RWPE1 (cell line): ENCODE measurements around the gene PPIL3.
"Not testable (repeated sequence)": the region's sequence is repeated elsewhere in the genome, so short reads cannot be mapped to it uniquely, and the experiment has no call there.

Experiments used
- CTCF ChIA-PET: fragments of 350-600 bp; sonication (Branson Sonifier 250); formaldehyde crosslinking; extraction: SDS; loops from one replicate; lab custom pipeline; 2021; lab: Yijun Ruan, JAX
- POLR2A ChIA-PET: fragments of 400-600 bp; formaldehyde crosslinking; extraction: SDS; loops from one replicate; lab custom pipeline; 2020; ENCODE audit warnings: antibody characterized with exemption; ENCODE audit not compliant: low non-redundant PET; lab: Yijun Ruan, JAX
- DNase-seq: peaks from one replicate; pipeline ENCODE4 v3.0.0; 2012; ENCODE audit warnings: low spot score
- H3K27ac ChIP-seq: fragments of 450-650 bp; 2 replicates; pipeline ENCODE4 v1.5.1; 2017
- CTCF ChIP-seq: fragments of 450-650 bp; conservative IDR thresholded peaks from 2 replicates; pipeline ENCODE4 v1.5.1; 2017; ENCODE audit warnings: low read depth, mild to moderate bottlenecking

The PPIL3 gene

GRCh38 chr2:200909958-200910357, 21.1 kb upstream of the PPIL3 start:
- no peak for TF ChIP-seq CTCF
- DNase-seq, result no peak
- CTCF ChIA-PET, result interaction anchor here (0.6 kb wide), 1 partner anchor 1077 kb away, joined by 8 read pairs; no protein-coding TSS in a partner anchor
- H3K27ac ChIP-seq, result no peak overlapping the region
- POLR2A ChIA-PET, result no interaction called here

GRCh38 chr2:200905618-200906296, 16.9 kb upstream of the PPIL3 start:
- ChIA-PET POLR2A (no interaction called here), CTCF (interaction anchor here (0.6 to 1.3 kb wide), 16 partner anchors 9 to 1579 kb away, joined by 3 to 7 read pairs (median 4); partner anchors contain the start of gene CASP10)
- DNase-seq, result peak; percentile 50
- peak overlapping the region; percentile 26 for H3K27ac ChIP-seq
- peak; percentile 75 for TF ChIP-seq CTCF

GRCh38 chr2:200901459-200902072, 12.7 kb upstream of the PPIL3 start:
- DNase-seq, result peak; percentile 92
- ChIA-PET POLR2A (no interaction called here), CTCF (interaction anchor here (0.5 to 1.2 kb wide), 11 partner anchors 9 to 331 kb away, joined by 3 to 6 read pairs (median 3); no protein-coding TSS in a partner anchor)
- H3K27ac ChIP-seq, result no peak overlapping the region
- peak; percentile 86 for TF ChIP-seq CTCF

- TF ChIP-seq CTCF, result no peak
- H3K27ac ChIP-seq, result no peak overlapping the region
- DNase-seq, result no peak
- POLR2A ChIA-PET, result no interaction called here
- CTCF ChIA-PET, result no interaction called here
Observed at GRCh38 chr2:200899482-200899881, 10.6 kb upstream of the PPIL3 start.

GRCh38 chr2:200881715-200882249, 7.1 kb downstream of the PPIL3 start:
- CTCF ChIA-PET, POLR2A ChIA-PET, DNase-seq, H3K27ac ChIP-seq: not testable (repeated sequence)

- H3K27ac ChIP-seq, result no peak overlapping the region
- ChIA-PET POLR2A (interaction anchor here (0.6 to 0.7 kb wide), 2 partner anchors 9 to 14 kb away, joined by 3 to 4 read pairs; partner anchors contain the start of gene CLK1), CTCF (interaction anchor here (0.5 kb wide), 1 partner anchor 75 kb away, joined by 3 read pairs; no protein-coding TSS in a partner anchor)
- no peak for DNase-seq
- no peak for TF ChIP-seq CTCF
Observed at GRCh38 chr2:200878289-200878880, 10.5 kb downstream of the PPIL3 start.
